ENCODE data around the gene RET.
A peak's percentile ranks its signal among the peaks of the same experiment; 100 is the strongest.

Gene RET

DNA sequence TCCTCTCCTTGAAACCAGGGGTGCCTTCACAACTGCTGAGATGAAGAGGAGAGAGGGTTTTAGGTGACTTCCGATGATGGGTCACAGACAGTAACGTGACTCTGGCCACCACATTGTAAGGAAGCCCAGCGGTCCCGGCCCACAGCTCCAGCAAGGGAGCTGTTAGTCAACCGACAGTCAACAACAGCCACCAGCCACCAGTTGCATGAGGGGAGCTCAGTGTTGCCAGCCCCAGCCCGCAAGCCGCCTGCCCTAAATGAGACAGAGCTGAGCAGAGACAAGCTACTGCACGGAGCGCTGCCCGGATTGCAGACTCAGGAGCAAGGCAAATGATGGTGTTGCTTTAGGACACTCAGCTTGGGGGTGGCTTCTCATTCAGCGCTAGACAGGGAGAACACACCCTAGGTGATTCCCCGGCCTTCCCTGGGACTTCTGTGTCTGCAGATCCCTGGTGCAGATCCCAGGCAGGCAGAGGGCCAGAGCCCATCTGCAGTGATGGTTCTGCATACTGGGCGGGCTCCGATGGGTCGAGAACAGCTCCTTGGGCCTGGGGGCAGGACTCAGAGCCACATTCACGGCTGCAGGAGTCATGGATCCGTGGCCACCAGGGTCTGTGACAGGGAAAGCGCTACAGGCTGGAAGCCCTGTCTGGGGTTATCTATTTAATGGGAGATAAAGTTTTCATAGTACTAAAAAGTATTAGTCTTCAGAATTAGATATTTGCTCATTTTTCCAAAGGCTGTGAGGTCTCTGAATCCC is 14.3 kb upstream of the RET start:
- no peak for DNase-seq (ENCODE audit: low spot score)

DNA sequence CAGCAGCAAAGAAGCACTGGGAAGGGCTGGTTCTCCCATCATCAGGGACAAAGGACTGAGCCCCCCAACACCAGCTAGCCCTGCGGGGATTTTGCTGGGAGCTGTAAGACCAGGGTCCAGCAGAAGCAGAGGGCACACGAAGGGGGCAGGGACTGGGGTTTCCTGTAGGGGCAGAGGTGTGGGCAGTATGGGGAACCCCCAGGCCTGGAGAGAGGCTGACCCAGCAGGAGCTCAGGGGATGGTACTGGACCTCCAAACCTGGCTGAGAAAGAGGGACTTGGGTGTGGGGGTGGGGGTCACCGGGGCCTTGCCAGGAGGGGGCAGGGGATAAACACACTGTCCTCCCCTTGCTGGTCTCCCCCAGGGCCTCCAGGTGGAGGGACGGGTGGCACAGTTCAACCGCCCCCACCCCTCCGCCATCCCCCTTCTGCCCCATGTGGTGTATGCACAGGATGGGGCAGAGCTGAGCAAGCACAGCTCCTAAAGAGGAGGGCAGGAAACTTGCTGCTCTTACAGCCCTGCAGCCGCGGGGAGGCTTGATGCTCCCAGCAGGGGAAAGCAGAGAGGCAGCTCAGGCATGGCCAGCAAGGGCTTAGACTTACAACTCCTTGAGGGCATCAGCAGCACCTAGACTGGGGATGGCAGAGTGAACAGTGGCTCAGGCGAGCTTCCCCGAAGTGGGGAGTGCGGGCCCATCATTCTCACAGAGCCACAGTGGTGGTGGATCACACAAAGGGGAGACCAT is 12.4 kb upstream of the RET start:
- DNase-seq (ENCODE audit: low spot score): no peak

DNA sequence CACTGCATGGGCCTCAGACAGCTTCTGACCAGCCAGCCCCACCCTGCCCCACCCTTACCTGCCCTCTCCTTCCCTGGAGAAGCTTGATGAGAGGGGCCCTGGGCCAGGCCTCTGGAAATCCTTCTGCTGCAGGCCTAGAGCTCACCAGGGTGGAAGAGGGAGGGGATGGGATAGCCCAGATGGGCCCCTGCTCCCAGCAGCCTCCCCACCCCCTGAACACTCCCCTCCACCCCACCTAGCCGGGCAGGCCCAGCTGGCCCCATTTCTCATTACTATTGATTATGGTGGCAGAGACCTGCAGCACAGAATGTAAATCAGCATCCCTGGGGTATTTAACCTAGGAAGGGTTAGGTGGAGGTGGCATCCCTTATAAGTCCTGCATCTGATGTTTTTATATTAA is 11.6 kb upstream of the RET start:
- no peak for DNase-seq (ENCODE audit: low spot score)

DNA sequence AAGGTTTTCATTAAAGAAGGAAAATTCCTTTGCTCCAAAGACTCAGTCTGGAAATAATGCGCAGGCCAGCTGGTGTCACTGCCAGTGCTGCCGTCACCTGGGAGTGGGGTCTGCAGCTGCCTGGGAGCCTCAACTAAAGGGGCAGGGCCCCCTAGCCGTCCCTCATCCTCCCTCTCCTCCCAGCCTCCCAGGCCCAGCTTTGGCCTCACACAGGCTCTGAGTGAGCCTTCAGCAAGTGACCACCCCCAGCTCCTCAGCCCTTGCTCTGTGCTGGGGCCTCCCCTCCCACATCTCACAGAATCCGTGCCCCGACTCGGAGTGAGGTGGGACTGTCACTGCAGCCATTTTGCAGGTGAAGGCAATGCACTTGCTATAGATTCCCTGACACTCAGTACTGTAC is 11.1 kb upstream of the RET start:
- no peak for DNase-seq (ENCODE audit: low spot score)

DNA sequence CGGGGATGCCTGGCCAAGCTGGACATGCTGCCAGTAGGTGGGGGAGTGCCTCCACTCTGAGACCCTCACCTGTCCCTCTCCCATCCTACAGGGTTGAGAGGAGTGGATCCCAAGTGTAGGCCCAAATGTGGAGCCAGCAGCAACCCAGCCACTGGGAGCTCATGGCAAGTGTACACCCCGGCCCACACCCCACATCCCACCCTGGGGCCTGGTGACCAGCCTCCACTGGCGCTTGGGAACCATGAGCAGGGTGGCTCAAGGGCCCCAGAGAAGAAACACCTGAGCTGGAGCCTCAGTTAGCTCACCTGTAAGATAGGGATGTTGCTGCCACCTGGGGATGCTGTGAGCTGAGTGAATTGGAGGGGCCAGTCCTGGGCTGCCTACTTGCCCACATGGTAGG is 10.4 kb upstream of the RET start:
- no peak for DNase-seq (ENCODE audit: low spot score)

DNA sequence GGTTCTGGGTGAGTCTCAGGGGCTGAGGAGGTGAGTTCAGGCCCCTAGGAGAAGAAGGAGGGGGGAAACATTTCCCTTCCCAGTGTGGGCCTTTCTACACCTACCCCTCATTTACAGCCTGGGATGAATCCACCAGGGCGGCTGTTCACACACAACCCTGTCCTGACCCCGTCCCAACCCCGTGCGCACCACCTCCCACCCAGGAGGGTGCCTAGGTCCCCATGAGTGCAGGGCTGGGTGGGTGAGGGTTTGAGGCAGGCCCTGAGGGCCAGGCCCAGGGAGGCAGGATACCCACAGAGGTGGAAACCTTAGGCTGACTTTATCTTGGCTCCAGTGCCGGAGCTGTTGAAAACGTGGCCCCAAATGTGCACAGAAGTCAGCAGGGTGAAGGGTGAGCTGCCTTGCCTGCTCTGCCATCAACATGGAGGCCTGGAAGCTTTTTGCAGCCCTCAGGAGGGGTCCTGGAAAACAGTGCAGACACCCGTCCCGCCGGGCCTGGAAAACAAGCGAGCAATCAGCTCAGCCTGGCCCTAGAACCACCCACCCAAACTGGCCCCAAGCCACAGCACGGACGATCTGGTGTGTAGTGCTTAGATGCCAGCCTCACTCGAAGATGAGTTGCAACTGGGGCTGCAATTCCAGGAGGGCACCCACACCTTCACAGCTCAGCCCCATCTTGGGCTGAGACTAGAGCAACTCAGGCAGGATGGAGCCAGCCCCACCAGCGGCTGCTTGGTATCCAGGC is 9.3 kb upstream of the RET start:
- no peak for DNase-seq (ENCODE audit: low spot score)

DNA sequence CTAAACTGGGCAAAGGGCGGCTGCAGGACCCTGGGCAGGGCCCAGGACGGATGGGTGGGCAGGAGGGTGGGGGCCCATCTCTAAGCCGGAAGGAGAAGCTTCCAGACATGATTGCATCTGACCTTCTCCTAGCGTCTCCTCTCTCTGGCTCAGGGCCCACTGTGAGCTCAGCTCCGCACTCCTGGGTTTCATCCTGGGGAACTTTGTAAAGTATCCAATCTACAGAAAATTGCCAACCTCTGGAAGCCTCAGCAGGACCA is 8.8 kb upstream of the RET start:
- DNase-seq (ENCODE audit: low spot score): no peak

DNA sequence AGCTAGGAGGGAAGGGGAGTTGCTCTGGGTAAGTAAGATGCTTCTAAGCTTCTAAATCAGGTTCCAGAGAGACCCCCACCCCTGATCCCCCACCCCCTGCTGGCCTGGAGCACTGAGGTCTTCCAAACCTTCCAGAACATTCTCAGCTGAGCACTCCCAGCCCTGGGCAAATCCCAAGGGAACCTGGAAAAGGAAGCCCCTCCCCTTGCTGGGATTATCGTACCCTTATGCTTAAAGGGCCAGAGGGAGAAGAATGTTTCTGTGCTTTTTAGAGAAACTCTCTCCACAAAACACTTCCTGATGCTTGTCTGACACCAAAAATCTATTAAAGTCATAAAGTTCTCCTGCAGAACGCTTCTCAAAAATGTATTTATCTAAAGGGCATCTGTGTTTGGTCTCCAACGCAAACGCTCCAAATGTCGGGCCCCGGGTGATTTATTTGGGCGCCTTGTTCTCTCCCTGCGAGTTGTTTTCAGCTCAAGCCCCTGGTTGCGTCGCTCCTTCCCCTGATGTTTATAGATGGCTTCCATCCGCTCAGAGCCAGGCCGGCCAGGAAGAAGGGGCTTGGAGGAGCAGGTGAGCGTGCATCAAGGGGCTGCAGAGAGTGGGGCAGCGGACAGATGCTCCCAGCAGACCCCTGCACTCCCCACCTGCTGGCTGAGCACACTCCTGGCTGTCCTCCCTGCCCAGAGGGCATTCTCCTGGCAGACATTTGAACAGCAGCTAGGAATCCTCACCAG is 8.2 kb upstream of the RET start:
- no peak for DNase-seq (ENCODE audit: low spot score)

DNA sequence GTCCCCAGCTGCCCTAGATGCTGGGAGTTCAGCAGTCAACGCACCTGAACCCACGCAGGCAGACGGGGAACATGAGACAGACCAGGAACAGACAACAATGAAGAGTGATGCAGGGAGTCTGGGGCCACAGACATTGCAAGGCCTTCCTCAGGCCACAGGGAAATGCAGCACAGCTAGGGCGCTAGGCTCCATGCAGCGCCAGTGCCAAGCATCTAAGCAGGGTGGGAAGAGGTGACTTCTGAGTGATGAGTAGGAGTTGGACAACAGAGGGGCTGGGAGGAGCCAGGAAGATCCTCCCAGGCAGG is 7.7 kb upstream of the RET start:
- no peak for DNase-seq (ENCODE audit: low spot score)

DNA sequence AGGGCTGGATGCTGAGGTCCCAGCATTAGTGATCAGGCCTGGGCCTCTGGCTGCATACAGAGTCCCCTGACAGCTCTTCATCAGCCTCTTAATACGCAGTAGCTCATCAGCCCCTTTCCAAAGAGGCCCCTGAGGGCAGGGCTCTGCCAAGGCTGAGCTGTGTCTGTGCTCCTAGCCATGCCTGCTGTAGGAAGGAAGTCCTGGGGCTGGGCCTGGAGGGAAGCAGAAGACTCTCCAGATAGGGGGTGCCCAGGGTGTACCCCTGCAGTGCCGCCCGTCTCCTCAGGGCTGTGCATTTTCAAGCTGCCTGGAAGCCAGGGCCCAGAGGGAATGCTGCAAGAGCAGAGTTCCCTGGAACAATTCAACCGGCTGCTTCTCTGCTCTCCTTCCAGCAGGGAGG is 7.3 kb upstream of the RET start:
- DNase-seq (ENCODE audit: low spot score): no peak

DNA sequence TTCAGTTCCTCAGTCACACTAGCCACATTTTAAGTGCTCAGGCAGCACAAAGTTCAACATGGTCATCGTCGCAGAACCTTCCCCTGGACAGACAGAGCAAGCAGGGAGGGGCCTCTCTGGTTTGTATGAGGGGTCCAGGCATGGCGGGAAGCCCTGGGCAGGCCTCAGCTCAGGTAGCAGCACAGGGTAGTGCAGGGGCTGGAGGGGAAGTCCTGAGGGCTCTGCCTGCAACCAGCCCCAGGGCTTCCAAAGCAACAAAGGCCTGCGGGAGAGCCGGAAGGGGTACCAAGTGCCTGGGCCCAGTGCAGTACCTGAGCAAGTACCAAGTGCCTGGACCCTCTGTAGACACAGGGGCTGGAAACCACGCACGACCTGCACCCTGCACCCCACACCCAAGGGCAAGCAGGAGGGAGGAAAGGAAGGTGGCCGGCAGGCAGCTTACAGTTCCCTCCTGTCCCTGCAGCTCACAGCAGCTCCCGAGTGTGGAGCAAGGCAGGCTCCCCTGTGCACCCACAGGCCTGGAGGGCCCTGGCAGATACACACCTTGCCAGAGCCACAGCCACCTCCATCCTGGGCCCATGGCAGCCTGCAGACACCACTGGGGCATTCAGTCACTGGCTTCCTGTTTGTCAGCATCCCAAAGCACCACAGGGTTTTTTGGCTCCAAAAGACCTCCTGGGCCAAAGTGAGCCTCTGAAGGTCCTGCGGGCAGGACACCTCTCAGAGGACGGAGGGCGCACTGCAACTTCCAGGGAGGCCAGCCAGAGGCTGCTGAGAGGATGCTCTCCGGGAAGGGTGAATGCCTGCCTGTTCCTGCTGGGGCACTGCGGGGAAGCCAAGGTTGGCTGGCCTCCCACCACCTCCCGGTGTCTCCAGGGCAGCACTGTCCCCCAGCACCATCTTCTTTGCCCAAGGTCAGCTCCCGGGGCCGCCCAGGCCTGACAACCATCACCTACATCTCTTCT is 6.5 kb upstream of the RET start:
- DNase-seq (ENCODE audit: low spot score): no peak

DNA sequence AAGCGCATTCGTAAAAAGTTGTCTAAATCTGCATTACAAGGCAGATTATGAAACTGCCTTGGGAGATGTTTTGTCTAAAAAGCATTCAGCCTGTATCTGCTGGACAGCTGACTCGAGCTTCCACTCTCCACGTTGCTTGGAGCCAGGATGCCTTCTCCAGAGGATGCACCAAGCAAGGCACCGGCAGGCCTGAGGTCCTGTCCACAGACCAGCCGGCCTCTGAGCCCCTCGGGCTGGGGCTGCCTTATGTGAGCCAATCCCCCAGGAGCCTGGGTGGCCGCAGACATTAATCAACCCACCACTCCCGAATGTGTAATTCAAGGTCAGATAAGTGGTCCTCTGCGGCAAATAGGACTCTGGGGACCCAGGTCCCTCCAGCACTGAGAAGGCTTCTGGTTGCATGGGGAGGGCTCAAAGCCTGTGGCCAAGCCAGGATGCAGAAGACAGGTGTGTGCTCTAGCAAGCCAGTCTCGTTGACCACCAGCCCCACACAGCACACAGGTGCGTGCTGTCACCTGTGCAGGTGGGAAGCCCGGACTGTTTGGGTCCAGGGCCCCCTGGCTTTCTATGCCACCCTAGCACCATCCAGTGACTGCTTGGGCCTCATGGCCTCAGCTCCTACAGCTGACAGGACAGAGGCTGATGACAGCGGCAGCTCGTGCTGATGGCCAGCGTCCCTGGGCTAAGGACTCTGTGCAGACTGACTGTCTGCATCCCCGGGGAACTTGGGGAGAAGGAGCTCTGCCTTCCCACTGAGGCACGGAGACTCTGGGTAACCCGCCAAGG is 4.8 kb upstream of the RET start:
- no peak for DNase-seq (ENCODE audit: low spot score)

DNA sequence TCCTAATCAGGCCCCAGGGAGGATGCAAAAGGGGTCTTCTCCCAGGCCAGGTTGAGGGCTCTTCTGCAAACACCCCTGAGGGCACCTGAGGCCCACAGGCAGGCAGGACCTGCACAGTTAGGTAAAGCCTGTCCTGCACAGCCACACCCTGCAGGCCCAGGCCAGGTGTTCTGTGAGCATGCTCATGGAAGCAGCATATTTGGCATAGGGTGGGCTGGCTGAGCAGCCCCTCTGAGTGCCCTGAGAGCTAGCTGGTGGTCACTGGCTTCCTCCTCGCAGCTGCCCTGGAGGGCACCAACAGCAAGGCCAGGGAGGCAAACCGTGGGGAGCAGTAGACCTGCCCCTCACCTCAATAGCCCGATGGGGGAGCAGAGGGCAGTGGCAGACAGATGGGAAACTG is 3.7 kb upstream of the RET start:
- no peak for DNase-seq (ENCODE audit: low spot score)

DNA sequence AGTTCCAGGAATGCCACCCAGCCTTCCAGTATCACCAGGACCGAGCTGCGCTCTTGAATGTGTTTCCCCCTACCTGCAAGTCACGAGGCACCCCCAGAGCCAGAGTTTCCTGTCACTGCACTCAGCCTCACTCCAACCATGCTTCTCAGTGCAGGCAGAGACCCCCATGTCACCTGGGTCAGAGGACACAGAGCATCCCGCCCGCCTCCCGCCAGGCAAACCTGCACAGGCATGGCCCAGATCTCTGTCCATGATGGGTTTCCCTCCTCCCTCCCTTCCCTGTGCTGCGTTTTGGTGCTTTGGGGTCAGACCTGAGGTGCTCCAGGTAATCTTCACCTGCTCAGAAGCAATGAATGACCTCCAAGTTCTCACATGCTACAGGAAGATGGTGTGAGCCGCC is 3.1 kb upstream of the RET start:
- no peak for DNase-seq (ENCODE audit: low spot score)

DNA sequence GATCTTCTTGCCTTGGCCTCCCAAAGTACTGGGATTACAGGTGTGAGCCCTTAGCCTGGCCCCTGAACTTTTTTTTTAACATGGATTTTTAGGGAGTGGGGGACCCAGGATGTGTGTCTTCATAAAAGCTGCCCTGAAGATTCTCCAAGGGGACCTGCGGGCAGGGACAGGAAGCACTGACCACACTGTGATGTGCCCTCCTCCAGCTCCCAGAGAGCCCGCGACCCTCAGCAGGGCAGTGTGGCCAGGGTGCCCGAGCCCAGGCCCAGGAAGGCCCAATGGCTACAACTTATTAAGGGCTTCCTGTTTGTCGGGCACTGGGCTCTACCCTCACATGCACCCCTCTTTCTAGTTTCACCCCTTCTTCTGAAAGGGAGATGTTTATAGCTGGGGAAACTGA is 2.5 kb upstream of the RET start:
- no peak for DNase-seq (ENCODE audit: low spot score)

DNA sequence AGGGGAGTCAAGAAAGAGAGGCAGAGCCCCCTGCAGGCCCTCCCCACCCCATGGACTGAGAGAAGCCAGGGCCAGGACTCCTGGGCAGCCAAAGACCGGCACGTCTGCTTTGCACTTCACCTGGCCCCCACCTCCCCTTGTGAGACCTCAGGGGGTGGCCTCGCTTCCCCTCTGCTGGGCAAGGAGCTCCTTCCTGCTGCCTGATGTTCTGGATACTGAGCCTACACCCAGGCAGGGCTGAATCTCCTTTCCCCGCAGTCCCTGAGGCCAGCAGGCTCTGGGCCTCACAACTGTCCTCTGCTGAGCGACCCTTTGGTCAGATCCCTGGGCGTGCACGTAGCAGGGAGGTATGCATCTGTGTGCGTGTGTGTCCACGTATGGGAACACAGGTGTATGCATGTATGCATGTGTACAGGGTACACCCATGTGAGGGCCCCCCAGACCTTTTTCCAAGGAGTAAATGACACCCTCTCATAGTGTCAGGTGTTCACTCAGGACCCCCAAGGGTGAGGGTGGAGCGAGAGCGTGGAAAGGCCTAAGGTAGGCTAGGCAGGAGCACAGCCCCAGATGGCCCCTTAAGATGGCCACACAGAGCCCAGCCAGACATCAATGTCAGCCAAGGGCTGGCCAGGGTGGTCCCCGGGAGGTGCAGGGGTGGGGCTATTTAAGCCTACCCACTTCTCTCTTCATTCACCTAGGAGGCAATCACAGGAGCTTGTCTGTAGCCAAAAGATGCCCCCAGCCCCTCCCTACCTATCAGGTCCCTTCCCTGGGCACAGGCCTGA is 1.9 kb upstream of the RET start:
- DNase-seq (ENCODE audit: low spot score): no peak

DNA sequence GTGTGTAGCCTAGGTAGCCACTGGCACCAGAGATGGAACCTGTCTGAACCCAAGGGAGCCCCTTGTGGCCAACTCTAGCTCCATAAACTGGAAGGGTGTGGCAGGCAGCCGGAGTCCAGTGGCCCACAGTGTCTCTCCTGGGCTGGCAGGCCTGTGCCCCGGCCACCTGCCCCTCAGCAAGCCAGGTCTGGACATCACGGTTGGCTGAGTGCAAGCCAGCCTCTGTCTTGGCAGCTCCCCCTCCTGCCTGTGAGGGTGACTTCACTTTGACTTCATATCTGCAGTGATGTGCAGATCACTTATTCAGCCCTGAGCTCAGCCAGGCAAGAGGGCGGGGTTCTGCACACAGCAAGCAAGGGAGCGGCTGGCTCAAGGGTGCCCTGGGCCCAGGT is 1.3 kb upstream of the RET start:
- no peak for DNase-seq (ENCODE audit: low spot score)

DNA sequence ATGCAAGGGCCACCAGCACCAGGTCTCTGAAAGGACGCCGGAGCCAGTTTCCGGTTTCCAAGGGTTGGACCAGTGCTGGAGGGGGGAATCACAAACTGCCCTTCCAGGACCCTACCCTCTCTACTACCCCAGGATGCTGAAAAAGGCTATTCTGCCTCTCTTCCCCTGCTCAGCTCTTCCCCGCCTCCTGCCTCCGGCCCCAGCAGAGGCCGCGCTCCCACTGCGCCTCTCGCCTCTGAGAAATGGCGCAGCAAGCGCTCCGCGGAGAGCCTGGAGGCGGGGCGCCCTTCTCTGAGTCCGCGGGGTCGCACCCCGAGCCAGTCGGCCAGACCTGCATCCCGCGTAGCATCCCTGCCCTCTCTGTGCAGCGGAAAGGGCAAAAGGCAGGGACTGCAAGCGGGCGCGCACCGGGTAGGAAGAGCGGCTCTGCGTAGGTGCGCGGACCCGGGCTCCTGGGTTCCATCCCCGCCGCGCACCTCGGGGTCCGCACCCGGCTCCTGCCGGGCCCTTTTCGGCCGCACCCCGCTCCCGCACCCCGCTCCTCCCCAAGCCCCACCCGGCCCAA is 476 bp upstream of the RET start:
- peak; percentile 48 for DNase-seq (ENCODE audit: low spot score)

DNA sequence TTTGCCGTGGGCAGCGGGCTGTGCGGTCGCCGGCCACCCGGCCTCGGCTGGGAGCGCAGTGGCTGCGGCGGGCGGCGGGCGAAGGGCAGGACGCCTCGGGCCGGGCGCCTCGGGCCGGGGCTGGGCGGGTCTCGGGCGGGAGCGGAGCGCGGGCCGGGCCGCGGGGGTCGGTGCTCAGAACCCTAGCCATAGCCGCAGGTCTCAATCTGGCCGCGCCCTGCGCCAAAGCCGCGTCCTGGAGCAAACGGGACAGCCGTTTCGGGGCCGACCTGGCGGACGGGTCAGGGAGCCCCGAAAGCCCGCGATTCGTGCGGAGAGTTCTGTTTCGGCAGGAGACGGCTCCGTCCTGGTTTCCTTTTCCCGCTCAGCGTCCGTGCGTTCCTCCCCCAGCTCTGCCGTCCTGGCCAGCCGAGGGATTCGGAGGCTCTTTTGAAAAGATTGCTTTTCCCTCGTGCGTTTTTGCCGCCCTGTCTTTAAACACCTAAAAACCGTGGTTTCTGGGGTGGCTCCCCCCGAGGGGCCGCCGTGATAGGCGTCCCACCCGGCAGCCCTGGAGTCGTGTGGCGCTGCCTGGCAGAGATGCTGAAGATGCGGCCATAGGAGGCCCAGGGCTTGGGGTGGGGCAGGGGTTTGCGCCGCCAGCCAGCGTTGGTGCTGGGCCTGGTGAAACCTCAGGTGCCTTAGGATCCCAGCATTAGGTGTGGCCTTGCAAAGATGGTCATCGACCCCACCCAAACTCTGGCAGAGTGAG is 727 bp downstream of the RET start:
- DNase-seq (ENCODE audit: low spot score): peak; percentile 52
